NCI-H748 treated with DMSO at 0.1 percent for 48 hours (cell line): ENCODE measurements around the gene HMCN1.

Experiments used
- DNase-seq: peaks from one replicate; lab custom pipeline; 2025; lab: John Stamatoyannopoulos, UW

The HMCN1 gene

GRCh38 chr1:186091222-186091720 lies 357.1 kb downstream of the HMCN1 start:
- DNase-seq, result no peak

GRCh38 chr1:186093437-186093836 lies 359.2 kb downstream of the HMCN1 start:
- no peak for DNase-seq

- DNase-seq, result no peak
These were observed 360.0 kb downstream of the HMCN1 start for GRCh38 chr1:186094172-186094571.

GRCh38 chr1:186099336-186100104 lies 365.3 kb downstream of the HMCN1 start:
- DNase-seq, result no peak

- no peak for DNase-seq
These were observed 367.9 kb downstream of the HMCN1 start for GRCh38 chr1:186102107-186102506.

- no peak for DNase-seq
These were observed 368.5 kb downstream of the HMCN1 start for GRCh38 chr1:186102547-186103148.

- DNase-seq, result no peak
These were observed 370.3 kb downstream of the HMCN1 start for GRCh38 chr1:186104459-186104858.

- no peak for DNase-seq
These were observed 378.1 kb downstream of the HMCN1 start for GRCh38 chr1:186112280-186112679.

GRCh38 chr1:186113461-186113860 lies 379.3 kb downstream of the HMCN1 start:
- no peak for DNase-seq

- DNase-seq, result no peak
These were observed 384.5 kb downstream of the HMCN1 start for GRCh38 chr1:186118724-186119123.

GRCh38 chr1:186122837-186123236 lies 388.6 kb downstream of the HMCN1 start:
- no peak for DNase-seq

- no peak for DNase-seq
These were observed 390.8 kb downstream of the HMCN1 start for GRCh38 chr1:186125035-186125434.

GRCh38 chr1:186125511-186125910 lies 391.3 kb downstream of the HMCN1 start:
- no peak for DNase-seq

GRCh38 chr1:186129758-186130157 lies 395.6 kb downstream of the HMCN1 start:
- no peak for DNase-seq

- no peak for DNase-seq
These were observed 404.9 kb downstream of the HMCN1 start for GRCh38 chr1:186139115-186139514.

GRCh38 chr1:186139701-186140100 lies 405.5 kb downstream of the HMCN1 start:
- no peak for DNase-seq

- no peak for DNase-seq
These were observed 408.0 kb downstream of the HMCN1 start for GRCh38 chr1:186142159-186142558.

GRCh38 chr1:186142916-186143315 lies 408.7 kb downstream of the HMCN1 start:
- DNase-seq, result no peak

- no peak for DNase-seq
These were observed 409.3 kb downstream of the HMCN1 start for GRCh38 chr1:186143481-186143880.

- no peak for DNase-seq
These were observed 410.3 kb downstream of the HMCN1 start for GRCh38 chr1:186144505-186144904.

GRCh38 chr1:186146974-186147373 lies 412.8 kb downstream of the HMCN1 start:
- DNase-seq, result no peak

- DNase-seq, result no peak
These were observed 415.4 kb downstream of the HMCN1 start for GRCh38 chr1:186149591-186149990.

GRCh38 chr1:186152227-186152619 lies 418.0 kb downstream of the HMCN1 start:
- no peak for DNase-seq
